NCI-H446 treated with DMSO at 0.1 percent for 48 hours (cell line): ENCODE measurements around the gene SPIB.
"Not testable (repeated sequence)": the region's sequence is repeated elsewhere in the genome, so short reads cannot be mapped to it uniquely, and the experiment has no call there.

Source experiments
- DNase-seq: peaks from one replicate; lab custom pipeline; 2025; lab: John Stamatoyannopoulos, UW

SPIB gene

GRCh38 chr19:50439130-50439529 is 20.4 kb downstream of the SPIB start:
- not testable (repeated sequence) for DNase-seq

- no peak for DNase-seq
These were observed 25.3 kb downstream of the SPIB start for GRCh38 chr19:50444059-50444458.

- no peak for DNase-seq
These were observed 28.3 kb downstream of the SPIB start for GRCh38 chr19:50447053-50447452.

- no peak for DNase-seq
These were observed 29.0 kb downstream of the SPIB start for GRCh38 chr19:50447750-50448149.

- no peak for DNase-seq
These were observed 30.6 kb downstream of the SPIB start for GRCh38 chr19:50449236-50449899.

- DNase-seq = no peak
These were observed 31.9 kb downstream of the SPIB start for GRCh38 chr19:50450369-50451222.

GRCh38 chr19:50451223-50451534 is 32.4 kb downstream of the SPIB start:
- no peak for DNase-seq

GRCh38 chr19:50453243-50453642 is 34.5 kb downstream of the SPIB start:
- DNase-seq = no peak

GRCh38 chr19:50455992-50456391 is 37.3 kb downstream of the SPIB start:
- DNase-seq = no peak

- DNase-seq = no peak
These were observed 38.6 kb downstream of the SPIB start for GRCh38 chr19:50457300-50457699.

- no peak for DNase-seq
These were observed 39.8 kb downstream of the SPIB start for GRCh38 chr19:50458396-50459066.

- DNase-seq = no peak
These were observed 40.3 kb downstream of the SPIB start for GRCh38 chr19:50459067-50459456.

GRCh38 chr19:50459638-50460037 is 40.9 kb downstream of the SPIB start:
- DNase-seq = no peak

- DNase-seq = no peak
These were observed 41.5 kb downstream of the SPIB start for GRCh38 chr19:50460161-50460765.

GRCh38 chr19:50461066-50461875 is 42.5 kb downstream of the SPIB start:
- no peak for DNase-seq

GRCh38 chr19:50462970-50463369 is 44.2 kb downstream of the SPIB start:
- DNase-seq = no peak

GRCh38 chr19:50464348-50464747 is 45.6 kb downstream of the SPIB start:
- no peak for DNase-seq

GRCh38 chr19:50465000-50465399 is 46.3 kb downstream of the SPIB start:
- no peak for DNase-seq

GRCh38 chr19:50465986-50466705 is 47.4 kb downstream of the SPIB start:
- DNase-seq = no peak

- DNase-seq = no peak
These were observed 47.9 kb downstream of the SPIB start for GRCh38 chr19:50466706-50467039.

- DNase-seq = no peak
These were observed 48.8 kb downstream of the SPIB start for GRCh38 chr19:50467566-50467965.
